HepG2 (cell line): ENCODE results near the gene DYNC1LI2. TPM values are rescaled to one million over a fixed set of nuclear protein-coding genes. Genes with fewer than 3 reads are reported as not detected.

ENCODE experiments used
- ATAC-seq: fragments of 200-7000 bp; cut with Tn5 transposase; 3 replicates; pipeline ENCODE4 v1.9.1; 2020; ENCODE audit warnings: mild to moderate bottlenecking, moderate library complexity
- BruUV-seq: library from RNA; stranded (reverse); fragments of 400-500 nt; replicated peaks from 2 replicates; lab custom pipeline; 2021; lab: Mats Ljungman, UMichigan
- CTCF ChIA-PET: fragments of 300-600 bp; formaldehyde crosslinking; extraction: SDS; loops from one replicate; lab custom pipeline; 2021; ENCODE audit warnings: low total read pairs, inconsistent platforms, low intra/inter-chr PET ratio; lab: Yijun Ruan, JAX
- POLR2A ChIA-PET: fragments of 350-600 bp; sonication (Branson Sonifier 250); formaldehyde crosslinking; loops from one replicate; lab custom pipeline; 2020; ENCODE audit warnings: antibody characterized with exemption, inconsistent platforms; lab: Yijun Ruan, JAX
- DNase-seq: peaks from one replicate; pipeline ENCODE4 v3.0.0-alpha.2; 2015; ENCODE audit warnings: low spot score
- FAIRE-seq: peaks from 3 replicates; lab custom pipeline; 2011; peaks lifted over from hg19 to GRCh38; lab: Jason Lieb, UNC
- H2AFZ ChIP-seq: one replicate; pipeline ENCODE4 v1.6.1; 2011; ENCODE audit warnings: low read length, inconsistent platforms
- H3K27ac ChIP-seq: fragments of 300-600 bp; 3 replicates; pipeline ENCODE4 v1.8.0; 2011; ENCODE audit warnings: mixed run types, mild to moderate bottlenecking, mixed read lengths, low read length, inconsistent platforms; ENCODE audit not compliant: insufficient read depth; ENCODE audit errors: extremely low read length
- H3K27me3 ChIP-seq, 2 experiments: fragments of 200-600 bp in 1 of 2; 2 replicates in 1 of 2; 3 replicates in 1 of 2; pipeline versions ENCODE4 v1.6.0 to v1.8.0; 2011; ENCODE audit warnings: low read length in 2 of 2, mild to moderate bottlenecking in 2 of 2, moderate library complexity in 2 of 2, inconsistent platforms in 1 of 2; ENCODE audit not compliant: insufficient read depth in 2 of 2, control insufficient read depth in 1 of 2
- H3K36me3 ChIP-seq, 2 experiments: fragments of 200-600 bp in 1 of 2; replicated peaks in 1 of 2; 2 replicates in 1 of 2; 3 replicates in 1 of 2; pipeline versions ENCODE4 v1.5.1 to v1.8.0; 2011; ENCODE audit warnings: low read length in 2 of 2, inconsistent platforms in 1 of 2; ENCODE audit not compliant: insufficient read depth in 2 of 2, control insufficient read depth in 1 of 2
- H3K4me1 ChIP-seq: 2 replicates; pipeline ENCODE4 v1.5.1; 2012; ENCODE audit warnings: low read length, inconsistent platforms; ENCODE audit not compliant: insufficient read depth
- H3K4me2 ChIP-seq: 2 replicates; pipeline ENCODE4 v1.6.0; 2011; ENCODE audit warnings: low read depth, low read length, inconsistent platforms
- H3K4me3 ChIP-seq, 3 experiments: fragments of 200-600 bp in 1 of 3; sonication (generic), shearing (Covaris generic) in 1 of 3; replicated peaks in 1 of 3; 2 replicates each; pipeline ENCODE4 v1.5.1; 2011 to 2016; ENCODE audit warnings: low read length in 3 of 3, inconsistent platforms in 2 of 3, low read depth in 2 of 3, mild to moderate bottlenecking in 2 of 3, control low read depth in 1 of 3, mixed read lengths in 1 of 3; ENCODE audit not compliant: insufficient read depth in 1 of 3
- H3K79me2 ChIP-seq: one replicate; pipeline ENCODE4 v1.6.1; 2011; ENCODE audit warnings: low read length, inconsistent platforms; ENCODE audit not compliant: insufficient read depth
- H3K9ac ChIP-seq: 2 replicates; pipeline ENCODE4 v1.6.0; 2011; ENCODE audit warnings: mild to moderate bottlenecking, low read depth, low read length, inconsistent platforms; ENCODE audit not compliant: insufficient read depth
- H3K9me3 ChIP-seq: 2 replicates; pipeline ENCODE4 v1.5.1; 2012; ENCODE audit warnings: mild to moderate bottlenecking, low read length
- H4K20me1 ChIP-seq: 2 replicates; pipeline ENCODE4 v1.6.0; 2011; ENCODE audit warnings: inconsistent platforms, mild to moderate bottlenecking, low read length, moderate library complexity; ENCODE audit not compliant: insufficient read depth
- IRF1 ChIP-seq: sonication (generic); formaldehyde crosslinking; IDR thresholded peaks from 2 replicates; pipeline ENCODE4 v1.4.0; 2020; ENCODE audit warnings: low read depth, mild to moderate bottlenecking, missing genetic modification reagents
- MAFF ChIP-seq: IDR thresholded peaks from 2 replicates; pipeline ENCODE4 v1.6.1; 2011; ENCODE audit warnings: low read depth, low read length, improper control_type of control experiment
- MAFK ChIP-seq, 2 experiments: IDR thresholded peaks in 1 of 2; conservative IDR thresholded peaks in 1 of 2; 2 replicates each; pipeline ENCODE4 v1.6.1; 2011; ENCODE audit warnings: improper control_type of control experiment in 2 of 2, low read length in 2 of 2
- ZFAT ChIP-seq: sonication (generic); formaldehyde crosslinking; conservative IDR thresholded peaks from 2 replicates; pipeline ENCODE4 v1.8.1; 2023; ENCODE audit warnings: missing genetic modification reagents, inconsistent platforms
- ZNF746 ChIP-seq: sonication (generic); formaldehyde crosslinking; IDR thresholded peaks from 2 replicates; pipeline ENCODE4 v1.8.0; 2022; ENCODE audit warnings: mild to moderate bottlenecking, missing genetic modification reagents
- WGBS: methylation state at CpG from one replicate; pipeline ENCODE4 v1.1.6; 2017; ENCODE audit warnings: low lambda C conversion rate; 5-methylcytosine and 5-hydroxymethylcytosine counted together
- in situ Hi-C: cut with HindIII; loops from 2 replicates; pipeline ENCODE4 v1.10.0; 2017; ENCODE audit warnings: low pct_unique_long_range_greater_than_20kb; ENCODE audit not compliant: extremely low pct_ligation_motif_present
- intact Hi-C: fragments of 100-400 bp; cut with micrococcal nuclease; formaldehyde crosslinking; loops from one replicate; pipeline ENCODE4 v1.10.0; 2022; ENCODE audit not compliant: unreplicated experiment
- polyA plus RNA-seq, 8 experiments: library from polyadenylated mRNA; depleted of rRNA in 3 of 8; stranded (reverse) in 7 of 8; unstranded in 1 of 8; fragments of >200 nt; fragmentation: Illumina TruSeq in 4 of 8; extraction: Trizol in 4 of 8; gene quantifications; 2 replicates each; pipeline versions ENCODE4 v1.2.1 to v1.2.3, GENCODE V29; 2011 to 2016; ENCODE audit warnings: low read depth in 4 of 8, missing spikeins in 1 of 8, mixed read lengths in 1 of 8; ENCODE audit not compliant: insufficient read depth in 1 of 8
- total RNA-seq, 5 experiments: library from RNA; depleted of rRNA; stranded (reverse); fragments of >200 nt; fragmentation: Illumina TruSeq; extraction: Trizol; gene quantifications; 2 replicates each; pipeline ENCODE4 v1.2.3, GENCODE V29; 2016; ENCODE audit warnings: low read depth in 1 of 5

Gene DYNC1LI2
- total and polyA plus RNA-seq, 2 of the 13 experiments (the other 11 are each of a cell fraction or from before 2014, with no cell fraction given) = 65.5 to 135 TPM

DNA sequence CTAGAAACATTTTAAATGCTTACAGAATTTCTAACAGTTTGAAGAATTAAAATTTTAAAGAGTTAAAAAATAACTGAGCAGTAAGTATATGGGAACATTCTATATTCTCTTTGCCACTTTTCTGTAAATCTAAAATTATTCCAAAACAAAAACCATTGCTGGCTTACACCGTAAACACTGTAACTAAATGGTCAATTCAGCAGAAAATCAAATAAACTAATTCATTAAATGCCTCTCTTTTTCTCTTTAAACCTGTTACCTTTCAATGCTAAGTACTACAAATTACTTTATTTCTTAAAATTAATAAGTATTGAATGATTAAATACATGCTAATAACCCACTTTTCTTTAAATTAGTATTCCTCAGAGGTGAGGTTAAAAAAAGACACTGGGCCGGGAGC, 36.0 kb upstream of the DYNC1LI2 start:
- H3K79me2 ChIP-seq = no peaks in the 10 kb centered on the region
- WGBS = 74% methylated on average over 2 of the region's 2 CpGs
- H3K4me2 ChIP-seq = no peak overlapping the region
- H3K9ac ChIP-seq = no peak overlapping the region
- FAIRE-seq (no peak), DNase-seq (no peak)
- H3K36me3 ChIP-seq = no peaks in the 10 kb centered on the region
- H2AFZ ChIP-seq = no peak overlapping the region
- no peaks in the 10 kb centered on the region for H3K27me3 ChIP-seq
- H3K4me3 ChIP-seq = no peak overlapping the region
- CTCF ChIA-PET = no interaction called here
- intact Hi-C loops = no loop called here
- no peak overlapping the region for H3K27ac ChIP-seq
- no peaks in the 10 kb centered on the region for H3K4me1 ChIP-seq
- TF ChIP-seq MAFK (conservative IDR thresholded peaks at IDR 0.05 in 1 of 2, IDR thresholded peaks at IDR 0.05 in 1 of 2; ENCODE audit: low read length in 2 of 2) (peak; percentile 28 to 62; a peak in 2 of 4 replicates), MAFF (0 out of 2 replicates have a peak, but pooled peaks have one; percentile 27), ZNF746 (CRISPR knock-in tag) (no peak)
- TF ChIP-seq, all 625 proteins: peak for 2
- POLR2A ChIA-PET = no interaction called here
- H3K9me3 ChIP-seq = no peaks in the 10 kb centered on the region
- in situ Hi-C loops = no loop called here
- ATAC-seq = no peak
- BruUV-seq = no TSS peak
- H4K20me1 ChIP-seq = no peaks in the 10 kb centered on the region

DNA sequence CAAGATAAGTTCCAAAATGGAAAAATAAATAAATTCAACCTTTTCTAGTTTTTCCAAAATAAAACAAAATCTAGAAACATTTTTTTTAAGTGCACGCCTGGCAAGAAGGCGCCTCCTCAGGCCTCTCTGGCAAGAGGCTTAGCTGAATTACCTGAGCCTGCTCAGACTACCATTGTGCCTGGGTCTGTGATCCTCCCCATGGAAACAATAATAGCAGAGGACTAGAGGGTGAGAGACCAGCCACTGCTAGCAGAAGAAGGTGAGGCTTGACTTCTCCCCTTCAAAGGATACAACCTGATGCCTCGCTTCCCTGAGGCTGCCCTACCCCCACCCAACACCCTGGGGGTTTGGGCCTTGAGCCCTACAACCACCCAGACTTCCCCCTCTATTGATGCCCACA, 35.1 kb upstream of the DYNC1LI2 start:
- no peak for ATAC-seq
- H3K4me1 ChIP-seq = no peaks in the 10 kb centered on the region
- no peaks in the 10 kb centered on the region for H3K79me2 ChIP-seq
- H3K9ac ChIP-seq = no peak overlapping the region
- no peaks in the 10 kb centered on the region for H3K27me3 ChIP-seq
- H4K20me1 ChIP-seq = no peaks in the 10 kb centered on the region
- H3K4me2 ChIP-seq = no peak overlapping the region
- no peaks in the 10 kb centered on the region for H3K36me3 ChIP-seq
- ChIA-PET CTCF (no interaction called here), POLR2A (no interaction called here)
- no TSS peak for BruUV-seq
- H3K9me3 ChIP-seq = no peaks in the 10 kb centered on the region
- in situ Hi-C loops (no loop called here), intact Hi-C loops (no loop called here)
- no peak for DNase-seq
- H2AFZ ChIP-seq = no peak overlapping the region
- no peak overlapping the region for H3K4me3 ChIP-seq
- 78% methylated on average over 3 of the region's 3 CpGs for WGBS
- TF ChIP-seq ZFAT (CRISPR knock-in tag) (no peak), IRF1 (CRISPR knock-in tag) (no peak)
- H3K27ac ChIP-seq = no peak overlapping the region
- no peak for FAIRE-seq
